DND-41 (cell line): ENCODE results near the gene MARVELD1.

Experiments
- ATAC-seq: fragments of 200-7000 bp; cut with Tn5 transposase; 3 replicates; pipeline ENCODE4 v1.9.1; 2021; ENCODE audit warnings: low read depth; ENCODE audit not compliant: insufficient read depth
- DNase-seq: peaks from one replicate; pipeline ENCODE4 v3.0.0-alpha.2; 2020
- H2AFZ ChIP-seq: 2 replicates; pipeline ENCODE4 v1.6.0; 2012; ENCODE audit warnings: low read depth, low read length
- H3K27ac ChIP-seq: 2 replicates; pipeline ENCODE4 v1.5.1; 2012; ENCODE audit warnings: low read length, inconsistent platforms
- H3K27me3 ChIP-seq: fragments of 200-600 bp; sonication (generic); 2 replicates; pipeline ENCODE4 v1.6.0; 2012; ENCODE audit warnings: low read length, mild to moderate bottlenecking, inconsistent platforms; ENCODE audit not compliant: insufficient read depth, poor library complexity
- H3K36me3 ChIP-seq: 2 replicates; pipeline ENCODE4 v1.5.1; 2012; ENCODE audit warnings: low read length, inconsistent platforms; ENCODE audit not compliant: insufficient read depth
- H3K4me1 ChIP-seq: 2 replicates; pipeline ENCODE4 v1.5.1; 2012; ENCODE audit warnings: mild to moderate bottlenecking, low read length; ENCODE audit not compliant: insufficient read depth
- H3K4me2 ChIP-seq: 2 replicates; pipeline ENCODE4 v1.6.0; 2012; ENCODE audit warnings: mild to moderate bottlenecking, moderate library complexity, low read length, inconsistent platforms; ENCODE audit not compliant: insufficient read depth
- H3K4me3 ChIP-seq, 2 experiments: fragments of 200-600 bp in 1 of 2; shearing (Covaris generic) in 1 of 2; 2 replicates each; pipeline ENCODE4 v1.5.1; 2012 to 2016; ENCODE audit warnings: inconsistent platforms in 2 of 2, low read length in 2 of 2, mild to moderate bottlenecking in 2 of 2, low read depth in 1 of 2, moderate library complexity in 1 of 2
- H3K79me2 ChIP-seq: 2 replicates; pipeline ENCODE4 v1.6.0; 2012; ENCODE audit warnings: low read length, inconsistent platforms; ENCODE audit not compliant: insufficient read depth
- H3K9ac ChIP-seq: 2 replicates; pipeline ENCODE4 v1.6.0; 2012; ENCODE audit warnings: low read depth, mild to moderate bottlenecking, inconsistent platforms, low read length, moderate library complexity
- H3K9me3 ChIP-seq: 2 replicates; pipeline ENCODE4 v1.5.1; 2012; ENCODE audit warnings: low read length, moderate library complexity, mild to moderate bottlenecking, inconsistent platforms; ENCODE audit not compliant: insufficient read depth, severe bottlenecking
- H4K20me1 ChIP-seq: 2 replicates; pipeline ENCODE4 v1.6.0; 2012; ENCODE audit warnings: low read length; ENCODE audit not compliant: insufficient read depth
- CTCF ChIP-seq: IDR thresholded peaks from 2 replicates; pipeline ENCODE4 v1.5.1; 2012; ENCODE audit warnings: borderline replicate concordance, low read length, moderate library complexity, mild to moderate bottlenecking; ENCODE audit not compliant: poor library complexity, severe bottlenecking; ENCODE audit errors: extremely low read depth
- EZH2 ChIP-seq: IDR thresholded peaks from 3 replicates; pipeline ENCODE4 v1.6.1; 2012; ENCODE audit warnings: borderline replicate concordance, low read depth, mild to moderate bottlenecking, moderate library complexity, low read length, inconsistent platforms; ENCODE audit not compliant: severe bottlenecking

Gene MARVELD1

DNA sequence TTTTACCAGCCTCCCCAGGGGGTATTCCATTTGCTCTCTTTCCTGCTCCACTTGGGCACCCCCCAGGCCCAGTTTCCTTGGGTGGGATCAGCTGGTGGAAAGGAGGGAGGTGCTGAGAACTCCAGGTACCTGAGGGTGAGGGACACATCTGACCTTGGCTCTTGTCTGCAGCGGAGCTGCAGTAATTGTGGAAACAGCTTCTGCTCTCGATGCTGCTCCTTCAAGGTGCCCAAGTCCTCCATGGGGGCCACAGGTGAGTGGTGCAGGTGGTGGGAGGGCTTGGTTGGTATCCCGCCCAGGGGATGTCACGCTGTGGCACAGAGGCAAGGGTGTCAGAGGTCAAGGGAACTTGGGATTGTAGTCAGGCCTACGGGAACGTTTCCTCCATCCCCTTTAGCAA lies 43.9 kb downstream of the MARVELD1 start:
- Histone ChIP-seq H3K9ac (no peak overlapping the region), H3K4me3 (no peak overlapping the region), H3K9me3 (no peaks in the 10 kb centered on the region), H3K4me1 (no peaks in the 10 kb centered on the region), H3K79me2 (no peaks in the 10 kb centered on the region), H3K4me2 (no peak overlapping the region), H3K36me3 (peaks cover 79% of the 10 kb centered on the region), H4K20me1 (peaks cover 10% of the 10 kb centered on the region; the same call in 1 of the 2 replicates), H2AFZ (no peak overlapping the region), H3K27me3 (no peaks in the 10 kb centered on the region), H3K27ac (no peak overlapping the region)
- DNase-seq (no peak), ATAC-seq (no peak)
- TF ChIP-seq EZH2 (no peak), CTCF (no peak)

GRCh38 chr10:97759158-97759887 lies 45.8 kb downstream of the MARVELD1 start:
- H3K4me2 ChIP-seq = no peak overlapping the region
- H3K9me3 ChIP-seq = no peaks in the 10 kb centered on the region
- peaks cover 10% of the 10 kb centered on the region; the same call in 1 of the 2 replicates for H4K20me1 ChIP-seq
- peaks cover 61% of the 10 kb centered on the region for H3K36me3 ChIP-seq
- H3K27ac ChIP-seq = no peak overlapping the region
- peak; percentile 78 for TF ChIP-seq CTCF
- no peak for TF ChIP-seq EZH2
- H2AFZ ChIP-seq = no peak overlapping the region
- no peak overlapping the region for H3K4me3 ChIP-seq
- H3K4me1 ChIP-seq = no peaks in the 10 kb centered on the region
- peak; percentile 81 for ATAC-seq
- H3K79me2 ChIP-seq = no peaks in the 10 kb centered on the region
- H3K9ac ChIP-seq = no peak overlapping the region
- peak; percentile 42 for DNase-seq
- H3K27me3 ChIP-seq = no peaks in the 10 kb centered on the region

- Histone ChIP-seq H3K4me2 (no peak overlapping the region), H4K20me1 (peaks cover 10% of the 10 kb centered on the region; the same call in 1 of the 2 replicates), H2AFZ (no peak overlapping the region), H3K27ac (no peak overlapping the region), H3K9me3 (no peaks in the 10 kb centered on the region), H3K36me3 (peaks cover 55% of the 10 kb centered on the region), H3K9ac (no peak overlapping the region), H3K79me2 (no peaks in the 10 kb centered on the region), H3K4me3 (no peak overlapping the region), H3K4me1 (no peaks in the 10 kb centered on the region), H3K27me3 (no peaks in the 10 kb centered on the region)
- no peak for DNase-seq
- TF ChIP-seq EZH2 (no peak), CTCF (no peak)
- ATAC-seq = no peak
Measured at GRCh38 chr10:97759946-97760345, 46.4 kb downstream of the MARVELD1 start.
